Measurements from ENCODE around the gene CLIC6.
"Not testable (repeated sequence)": the region's sequence is repeated elsewhere in the genome, so short reads cannot be mapped to it uniquely, and the experiment has no call there.

The CLIC6 gene

GRCh38 chr21:34693192-34693810, 24.5 kb downstream of the CLIC6 start:
- DNase-seq, result peak; percentile 42

DNA sequence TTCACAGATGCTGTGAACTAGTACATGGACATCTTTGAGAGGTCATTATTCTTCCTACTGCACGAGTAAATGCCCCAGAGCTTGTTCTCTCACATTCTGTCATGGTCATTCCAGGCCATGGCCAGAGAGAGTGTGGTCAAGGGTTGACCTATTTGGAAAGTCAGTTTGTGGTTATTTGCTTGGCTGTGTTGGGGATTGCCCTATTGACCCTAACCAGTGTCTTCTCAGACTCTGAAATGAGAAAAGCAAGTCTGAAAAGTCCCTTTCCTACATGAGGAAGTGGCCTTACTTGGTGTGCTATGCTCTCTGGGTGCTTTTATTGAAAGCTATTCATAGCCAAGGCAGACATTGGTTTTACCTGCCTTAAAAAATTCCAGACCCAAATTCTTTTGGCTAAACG, 26.6 kb downstream of the CLIC6 start:
- no peak for DNase-seq

- DNase-seq, result no peak
Observed at GRCh38 chr21:34696121-34696520, 27.3 kb downstream of the CLIC6 start.

DNA sequence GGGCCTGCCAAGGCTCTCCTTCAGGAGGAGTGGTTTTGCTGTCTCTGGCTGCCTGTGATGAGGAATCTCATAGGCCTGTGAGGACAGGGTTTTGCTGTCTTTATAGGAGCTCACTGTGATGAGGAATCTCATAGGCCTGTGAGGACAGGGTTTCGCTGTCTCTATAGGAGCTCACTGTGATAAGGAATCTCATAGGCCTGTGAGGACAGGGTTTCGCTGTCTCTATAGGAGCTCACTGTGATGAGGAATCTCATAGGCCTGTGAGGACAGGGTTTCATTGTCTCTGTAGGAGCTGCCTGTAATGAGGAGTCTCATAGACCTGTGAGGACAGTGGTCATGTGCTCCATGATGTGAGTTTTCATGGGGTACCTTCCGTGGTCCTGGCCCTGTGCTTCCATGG, 29.0 kb downstream of the CLIC6 start:
- DNase-seq, result no peak

- no peak for DNase-seq
Observed at GRCh38 chr21:34698270-34699015, 29.6 kb downstream of the CLIC6 start.

DNA sequence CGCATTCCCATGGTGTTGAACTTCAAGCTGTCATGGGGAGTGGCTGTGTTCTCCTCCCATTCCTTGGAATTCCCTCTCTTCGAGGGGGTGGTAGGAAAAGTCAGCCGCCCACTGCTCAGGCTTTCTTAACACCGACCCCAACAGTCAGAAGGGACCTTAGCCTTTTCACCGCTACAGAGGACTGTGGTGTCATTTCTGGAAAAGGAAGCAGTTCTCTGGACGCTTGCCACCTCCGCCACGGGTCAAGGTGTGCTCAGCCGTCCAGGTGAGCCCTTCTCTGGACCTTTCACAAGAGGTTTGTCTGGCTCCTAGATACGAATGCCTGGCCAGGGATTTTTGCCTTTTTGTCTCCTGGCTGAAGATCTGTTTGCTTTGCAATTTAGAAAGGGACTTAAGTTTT, 31.8 kb downstream of the CLIC6 start:
- DNase-seq, result no peak

GRCh38 chr21:34701726-34702125, 32.9 kb downstream of the CLIC6 start:
- no peak for DNase-seq

- DNase-seq, result no peak
Observed at GRCh38 chr21:34702341-34703170, 33.8 kb downstream of the CLIC6 start.

- no peak for DNase-seq
Observed at GRCh38 chr21:34703571-34703970, 34.8 kb downstream of the CLIC6 start.

GRCh38 chr21:34704119-34704518, 35.3 kb downstream of the CLIC6 start:
- no peak for DNase-seq

DNA sequence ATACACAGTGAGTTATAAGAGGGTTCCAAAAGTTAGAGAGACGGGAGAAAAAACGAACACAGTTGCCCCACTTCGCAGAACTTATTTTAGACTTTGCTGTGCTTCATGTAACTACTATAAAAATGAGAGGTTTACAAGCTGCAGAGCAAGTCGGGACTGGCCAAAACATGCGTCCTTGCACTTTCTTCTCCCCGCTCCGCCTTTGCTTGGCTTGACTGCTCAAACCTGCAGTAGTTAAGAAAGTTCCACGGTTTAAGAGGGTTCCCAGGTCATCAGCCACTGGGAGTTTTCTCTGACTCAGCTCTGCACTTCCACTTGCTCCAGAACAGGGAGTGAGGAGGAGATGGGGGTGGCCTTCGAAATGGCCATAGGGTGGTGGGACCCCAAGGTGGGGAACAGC, 36.2 kb downstream of the CLIC6 start:
- DNase-seq, result no peak

DNA sequence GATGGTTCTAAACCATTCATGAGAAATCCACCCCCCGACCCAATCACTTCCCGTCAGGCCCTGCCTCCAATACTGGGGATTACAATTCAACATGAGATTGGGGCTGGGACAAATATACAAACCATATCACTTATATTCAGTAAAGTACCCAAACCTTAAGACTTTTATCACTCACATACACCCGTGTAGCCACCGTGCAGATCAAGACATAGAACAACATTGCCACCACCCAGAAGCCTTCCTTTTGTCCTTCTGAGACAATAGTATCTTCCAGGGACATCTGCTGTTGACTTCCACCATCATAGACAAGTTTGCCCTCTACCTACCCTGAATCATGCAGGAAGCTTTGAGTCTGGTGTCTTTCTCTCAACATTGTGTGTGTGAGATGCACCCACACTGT, 37.5 kb downstream of the CLIC6 start:
- DNase-seq, result no peak

DNA sequence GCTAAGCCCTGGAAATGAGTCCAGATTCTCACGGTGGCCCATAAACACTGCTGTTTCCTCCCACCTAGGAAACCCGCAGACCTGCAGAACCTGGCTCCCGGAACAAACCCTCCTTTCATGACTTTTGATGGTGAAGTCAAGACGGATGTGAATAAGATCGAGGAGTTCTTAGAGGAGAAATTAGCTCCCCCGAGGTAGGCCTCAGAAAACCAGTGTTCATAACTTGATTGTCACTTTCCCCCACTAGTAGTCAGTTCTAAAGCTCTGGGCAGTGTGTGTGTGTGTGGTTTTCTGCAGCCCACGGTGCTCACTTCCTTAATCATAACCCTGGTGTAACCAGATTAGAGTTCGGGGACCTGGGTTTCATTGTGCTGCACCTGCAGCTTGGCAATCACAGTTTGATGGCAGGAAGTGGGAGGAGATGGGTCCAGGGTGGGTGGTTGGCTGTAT, 39.1 kb downstream of the CLIC6 start:
- DNase-seq, result no peak

DNA sequence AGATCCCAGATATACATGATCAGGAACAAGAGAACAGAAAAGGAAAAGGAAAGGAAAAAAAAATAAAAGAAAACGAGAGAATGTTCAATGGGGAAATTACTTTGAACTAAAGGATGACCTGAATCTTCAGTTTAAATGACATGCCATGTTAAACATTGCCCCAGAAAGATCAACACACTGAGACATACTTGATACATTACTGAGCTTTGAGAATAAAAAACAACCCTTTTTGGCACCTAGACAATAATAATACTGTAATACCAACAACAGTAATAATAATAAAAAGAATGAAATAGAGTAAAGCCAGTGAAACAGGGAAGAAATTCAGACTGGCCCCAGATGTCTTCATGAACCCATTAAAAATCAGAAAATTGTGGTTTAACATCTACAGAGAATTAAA, 44.8 kb downstream of the CLIC6 start:
- no peak for DNase-seq

DNA sequence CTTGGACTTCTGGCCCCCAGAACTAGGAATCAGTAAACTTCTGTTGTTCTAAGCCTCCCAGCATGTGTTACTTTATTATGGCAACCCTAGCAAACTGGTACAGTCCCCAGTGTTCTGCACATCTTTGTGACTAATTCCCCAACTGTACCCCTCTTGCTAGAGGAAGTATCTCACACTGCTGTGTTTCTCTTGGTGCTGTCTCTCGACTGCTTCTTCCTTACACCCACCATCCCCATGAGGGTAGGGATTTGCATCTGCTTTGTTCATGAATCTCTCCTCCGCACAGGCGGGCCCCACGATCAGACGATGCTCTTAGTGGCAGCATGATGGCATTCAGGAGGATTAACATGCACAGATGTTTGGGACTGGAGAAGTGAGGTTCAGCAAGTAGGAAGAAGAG, 46.7 kb downstream of the CLIC6 start:
- DNase-seq, result no peak

DNA sequence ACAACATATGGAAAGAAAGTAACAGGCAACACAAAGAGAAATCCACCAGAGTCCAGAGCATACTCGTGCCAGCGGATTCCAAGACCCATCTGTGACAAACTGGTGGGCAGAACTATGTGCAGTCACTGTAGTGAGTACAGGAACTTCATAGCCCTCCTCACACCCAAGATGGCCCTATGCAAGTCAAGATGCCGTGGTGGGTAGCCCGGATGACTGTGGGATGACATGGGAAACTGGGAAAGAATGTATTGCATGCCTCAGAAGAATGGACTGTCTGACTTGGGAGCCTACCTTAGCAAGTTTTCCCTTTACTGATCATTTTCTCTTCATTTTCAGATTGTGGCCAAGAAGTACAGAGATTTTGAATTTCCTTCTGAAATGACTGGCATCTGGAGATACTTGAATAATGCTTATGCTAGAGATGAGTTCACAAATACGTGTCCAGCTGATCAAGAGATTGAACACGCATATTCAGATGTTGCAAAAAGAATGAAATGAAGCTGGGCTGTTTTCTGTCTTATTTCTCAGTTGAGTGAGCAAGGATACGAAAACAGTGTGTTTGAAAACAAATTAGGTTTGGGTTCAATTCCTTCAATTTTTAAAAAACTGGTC, 47.3 kb downstream of the CLIC6 start:
- no peak for DNase-seq

DNA sequence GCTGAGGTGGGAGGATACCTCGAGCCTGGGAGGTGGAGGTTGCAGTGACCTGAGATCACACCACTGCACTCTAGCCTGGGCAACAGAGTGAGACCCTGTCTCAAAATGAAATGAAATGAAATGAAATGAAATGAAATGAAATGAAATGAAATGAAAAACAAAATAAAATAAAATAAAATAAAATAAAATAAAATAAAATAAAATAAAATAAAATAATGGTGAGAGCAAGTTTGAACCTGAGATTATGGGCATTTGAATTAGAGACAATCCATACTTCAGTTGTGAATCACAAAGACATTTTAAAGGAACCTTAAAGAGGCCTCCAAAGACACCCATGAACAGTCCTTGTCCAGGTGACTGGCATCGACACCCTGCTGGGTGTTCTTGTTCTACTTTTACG, 49.7 kb downstream of the CLIC6 start:
- DNase-seq, result not testable (repeated sequence)

DNA sequence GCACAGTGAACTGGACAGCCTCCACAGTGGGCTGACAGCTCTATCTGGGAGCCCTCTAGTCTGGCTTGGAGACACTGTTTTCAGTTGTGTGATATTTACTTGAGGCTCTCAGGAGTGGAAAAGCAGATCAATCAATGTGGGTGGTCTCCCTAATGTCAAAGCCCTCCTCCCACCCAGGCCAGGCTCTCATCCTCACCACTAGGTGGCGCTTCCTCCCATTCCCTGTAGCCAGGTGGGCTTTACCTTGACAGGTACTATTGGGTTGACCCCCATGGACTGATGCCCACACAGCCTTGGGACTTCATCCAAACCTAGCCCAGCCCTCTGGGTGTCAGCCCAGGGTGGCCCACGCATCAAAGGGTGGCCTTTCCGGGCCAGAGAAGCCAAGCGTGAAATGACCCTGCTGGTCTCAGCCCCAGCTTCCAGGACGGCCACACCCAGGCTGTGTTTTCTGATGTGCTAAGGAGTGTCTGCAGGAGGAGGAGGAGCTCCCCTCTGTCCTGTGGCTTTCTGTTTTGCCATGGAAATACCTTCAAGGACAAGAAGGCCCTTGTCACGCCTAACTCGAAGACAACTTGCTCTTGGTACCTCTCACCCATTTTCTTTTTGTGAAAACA, 54.0 kb downstream of the CLIC6 start:
- DNase-seq, result no peak

DNA sequence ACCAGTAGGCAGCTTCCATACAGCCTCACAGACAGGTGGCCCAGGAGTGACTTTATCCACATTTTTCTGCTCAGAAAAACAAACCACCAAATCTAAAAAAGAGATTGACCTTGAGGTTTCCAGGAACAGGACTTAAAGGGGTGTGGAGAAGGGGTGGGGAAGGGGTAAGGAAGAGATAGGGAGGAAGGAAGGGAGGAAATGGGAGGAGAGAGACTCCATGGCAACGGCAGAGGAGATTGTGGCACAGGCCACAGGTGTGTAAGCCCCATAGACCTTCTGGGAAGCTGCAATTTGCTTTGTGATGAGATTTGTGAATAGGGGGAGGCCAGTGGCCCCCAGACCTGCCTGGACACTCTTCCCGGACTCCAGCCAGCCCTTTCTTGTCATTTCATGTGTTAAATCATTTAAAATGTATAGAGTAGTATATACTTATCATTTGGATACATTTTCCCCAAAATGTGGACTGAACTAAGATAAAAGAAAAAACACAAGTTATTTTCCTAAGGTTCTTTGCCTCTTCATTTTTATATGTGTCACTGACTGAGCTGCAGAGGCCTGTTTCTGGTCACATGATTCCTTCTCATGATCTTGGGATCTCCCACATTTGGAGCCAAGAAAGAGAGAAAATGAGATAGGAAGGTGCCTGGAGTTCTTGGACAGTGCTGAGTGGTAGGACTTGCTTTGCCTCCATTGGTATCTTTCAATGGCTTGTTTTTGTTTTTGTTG, 55.5 kb downstream of the CLIC6 start:
- DNase-seq, result no peak

DNA sequence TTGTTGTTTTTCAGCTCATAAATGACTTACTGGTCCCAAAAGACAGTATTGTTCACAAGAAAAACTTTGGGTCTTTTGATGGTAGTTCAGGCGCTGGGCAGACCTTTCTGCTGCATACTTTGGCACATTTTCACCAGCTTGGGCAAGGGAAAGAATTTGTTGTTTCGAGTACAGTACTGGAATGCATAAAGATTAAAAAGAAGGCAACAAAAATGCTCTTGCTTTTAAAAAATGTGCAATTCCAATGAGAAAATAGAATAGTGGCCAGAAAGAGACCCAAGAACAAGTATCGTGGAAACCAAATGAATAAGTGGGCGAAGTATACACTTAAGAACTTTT, 56.0 kb downstream of the CLIC6 start:
- no peak for DNase-seq

GRCh38 chr21:34726627-34727337, 58.0 kb downstream of the CLIC6 start:
- DNase-seq, result no peak

- peak; percentile 35 for DNase-seq
Observed at GRCh38 chr21:34728479-34728878, 59.7 kb downstream of the CLIC6 start.
